Muscle of leg (tissue), 11 donors: ENCODE measurements around the gene GFOD1. TPM values are rescaled to one million over a fixed set of nuclear protein-coding genes. Genes with fewer than 3 reads are reported as not detected.
"Not testable (repeated sequence)": the region's sequence is repeated elsewhere in the genome, so short reads cannot be mapped to it uniquely, and the experiment has no call there.

Source experiments
- DNase-seq: peaks from one replicate; pipeline ENCODE4 v3.0.0; 2013
- H3K27ac ChIP-seq: one replicate; pipeline ENCODE4 v1.5.1; 2013; ENCODE audit warnings: mild to moderate bottlenecking, low read length, control low read depth
- H3K27me3 ChIP-seq: one replicate; pipeline ENCODE4 v1.6.1; 2013; ENCODE audit warnings: low read length; ENCODE audit not compliant: control insufficient read depth, insufficient read depth
- H3K36me3 ChIP-seq: one replicate; pipeline ENCODE4 v1.6.1; 2013; ENCODE audit warnings: low read length; ENCODE audit not compliant: control insufficient read depth, insufficient read depth
- H3K4me1 ChIP-seq: one replicate; pipeline ENCODE4 v1.6.1; 2013; ENCODE audit warnings: low read length; ENCODE audit not compliant: control insufficient read depth, insufficient read depth
- H3K4me3 ChIP-seq: one replicate; pipeline ENCODE4 v1.5.1; 2013; ENCODE audit warnings: low read length, control low read depth
- H3K9me3 ChIP-seq: replicated peaks from 2 replicates; pipeline ENCODE4 v1.6.1; 2013; ENCODE audit warnings: low read depth, low read length; ENCODE audit not compliant: control insufficient read depth
- WGBS: methylation state at CpG from one replicate; pipeline ENCODE4 v1.1.5; 2013; ENCODE audit warnings: missing lambda C conversion rate; ENCODE audit not compliant: insufficient coverage; 5-methylcytosine and 5-hydroxymethylcytosine counted together
- polyA plus RNA-seq, 8 donors: library from polyadenylated mRNA; unstranded; fragments of 120-200 nt; gene quantifications; one replicate each; pipeline versions ENCODE4 v1.2.1 to v1.2.3, GENCODE V29; 2013; ENCODE audit warnings: inconsistent platforms in 1 of 8, low replicate concordance in 1 of 8; ENCODE audit not compliant: insufficient read length in 8 of 8, insufficient read depth in 1 of 8
- total RNA-seq: library from RNA; stranded (reverse); fragments of 120-200 nt; gene quantifications from one replicate; pipeline ENCODE4 v1.2.4, GENCODE V29; 2013

Gene GFOD1
- total and polyA plus RNA-seq, 9 donors: 2.1 to 4.1 (median 2.6) TPM

DNA sequence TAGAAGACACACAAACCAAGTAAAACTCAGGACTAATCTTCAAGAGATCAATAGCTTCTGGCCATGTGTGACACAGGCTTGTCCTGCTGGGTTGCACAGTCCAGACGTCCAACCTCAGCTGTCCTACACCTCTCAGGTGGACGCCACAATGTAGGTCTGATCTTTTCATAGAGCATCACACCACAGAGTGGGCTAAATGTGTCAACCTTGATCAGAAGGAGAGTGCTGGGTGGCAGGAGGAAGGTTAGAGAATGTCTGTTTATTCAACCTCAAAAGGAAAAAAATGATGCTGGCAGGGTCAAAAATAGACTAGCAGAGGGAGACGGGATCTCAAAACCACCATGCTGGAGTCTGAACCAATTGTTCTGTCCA is 41.7 kb downstream of the GFOD1 start:
- Histone ChIP-seq H3K4me1 (peaks cover 16% of the 10 kb centered on the region), H3K4me3 (no peak overlapping the region), H3K36me3 (no peaks in the 10 kb centered on the region), H3K9me3 (no peaks in the 10 kb centered on the region), H3K27me3 (no peaks in the 10 kb centered on the region), H3K27ac (no peak overlapping the region)
- WGBS: no CpG with 5 or more reads among the region's 3 CpGs
- no peak for DNase-seq

DNA sequence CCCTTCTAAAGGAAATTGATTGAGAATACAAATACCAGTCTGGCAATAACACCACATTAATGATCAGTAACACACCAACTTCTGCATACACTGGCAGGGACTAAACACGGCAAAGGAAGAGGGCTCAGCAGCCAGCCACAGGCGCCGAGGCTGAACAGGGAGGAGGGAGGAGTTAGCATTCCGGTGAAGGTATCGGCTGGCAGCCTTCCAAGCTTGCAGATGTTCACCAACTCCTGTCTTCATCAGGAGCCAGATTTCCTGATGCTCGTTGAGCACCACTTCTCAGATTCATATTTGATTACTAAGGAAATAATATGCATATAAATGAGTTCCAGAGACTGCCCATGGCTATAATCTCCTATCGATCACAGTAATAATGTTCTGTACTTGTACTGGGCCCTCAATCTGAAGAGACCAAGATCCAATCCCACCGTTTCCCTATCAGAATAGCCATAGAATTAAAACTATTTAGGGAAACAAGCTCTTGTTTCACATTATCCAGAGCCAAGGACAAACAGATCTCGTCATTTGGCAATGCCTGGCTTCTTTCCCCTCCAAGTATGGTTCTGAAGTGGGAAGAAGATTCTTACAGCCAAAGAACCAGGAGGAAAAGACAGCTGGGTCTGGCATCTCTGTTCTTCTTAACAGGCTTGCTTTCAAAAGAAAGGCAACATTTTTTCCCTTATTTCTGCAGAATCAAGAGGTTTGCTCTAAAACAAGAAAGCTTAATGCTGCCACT is 42.2 kb downstream of the GFOD1 start:
- Histone ChIP-seq H3K36me3 (no peaks in the 10 kb centered on the region), H3K27ac (no peak overlapping the region), H3K4me3 (no peak overlapping the region), H3K9me3 (no peaks in the 10 kb centered on the region), H3K27me3 (no peaks in the 10 kb centered on the region), H3K4me1 (peaks cover 16% of the 10 kb centered on the region)
- WGBS: no CpG with 5 or more reads among the region's 9 CpGs
- DNase-seq: peak; percentile 62

DNA sequence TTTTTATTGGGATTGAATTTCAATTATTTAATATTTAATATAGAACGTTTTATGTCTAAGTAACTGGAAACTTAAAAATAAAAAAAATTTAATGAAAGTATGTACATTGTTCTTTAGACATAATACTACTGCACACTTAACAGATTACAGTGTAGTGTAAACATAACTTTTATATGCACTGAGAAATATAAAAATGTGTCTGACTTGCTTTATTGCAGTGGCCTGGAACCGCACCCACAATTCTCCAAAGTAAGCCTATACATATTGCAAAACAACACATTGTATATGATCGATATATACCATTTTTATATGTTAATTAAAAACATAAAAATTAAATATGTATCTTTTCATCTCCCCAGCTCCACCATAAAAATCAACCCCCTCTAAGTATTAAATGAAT is 42.8 kb downstream of the GFOD1 start:
- no peaks in the 10 kb centered on the region for H3K36me3 ChIP-seq
- no peaks in the 10 kb centered on the region for H3K9me3 ChIP-seq
- WGBS: no CpG with 5 or more reads among the region's 3 CpGs
- H3K27ac ChIP-seq: no peak overlapping the region
- no peaks in the 10 kb centered on the region for H3K27me3 ChIP-seq
- no peak overlapping the region for H3K4me3 ChIP-seq
- no peak for DNase-seq
- H3K4me1 ChIP-seq: peaks cover 16% of the 10 kb centered on the region

DNA sequence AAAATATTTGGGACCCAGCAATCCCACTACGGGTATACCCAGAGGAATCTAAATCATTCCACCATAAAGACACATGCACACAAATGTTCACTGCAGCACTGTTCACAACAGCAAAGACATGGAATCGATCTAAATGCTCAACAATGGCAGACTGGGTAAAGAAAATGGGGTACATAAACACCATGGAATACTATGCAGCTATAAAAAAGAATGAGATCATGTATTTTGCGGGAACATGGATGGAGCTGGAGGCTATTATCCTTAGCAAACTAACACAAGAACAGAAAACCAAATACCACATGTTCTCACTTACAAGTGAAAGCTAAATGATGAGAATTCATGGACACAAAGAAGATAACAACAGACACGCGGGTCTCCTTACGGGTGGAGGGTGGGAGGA is 43.4 kb downstream of the GFOD1 start:
- 80% methylated on average over 1 of the region's 6 CpGs for WGBS

DNA sequence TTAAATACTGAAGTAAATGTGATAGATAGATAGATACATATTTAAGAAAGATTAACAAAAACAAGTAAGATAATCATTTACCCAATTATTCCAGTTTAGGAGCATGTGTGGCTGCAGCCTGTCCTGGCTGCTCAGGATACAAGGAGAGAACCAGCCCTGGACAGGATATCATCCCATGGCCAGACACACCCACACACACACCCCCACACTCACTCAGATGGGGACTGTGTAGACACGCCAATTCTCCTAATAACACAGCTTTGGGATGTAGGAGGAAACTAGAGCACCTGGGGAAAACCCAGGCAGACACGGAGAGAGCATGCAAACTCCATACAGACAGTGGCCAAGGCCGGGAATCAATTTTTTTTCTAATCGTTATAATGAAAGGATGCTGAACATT is 45.6 kb downstream of the GFOD1 start:
- Histone ChIP-seq H3K36me3 (no peaks in the 10 kb centered on the region), H3K9me3 (no peaks in the 10 kb centered on the region), H3K4me1 (peaks cover 16% of the 10 kb centered on the region), H3K27me3 (no peaks in the 10 kb centered on the region), H3K4me3 (no peak overlapping the region), H3K27ac (no peak overlapping the region)
- DNase-seq: no peak
- WGBS: no CpG with 5 or more reads among the region's 4 CpGs

More for the DNA sequence above, 43.4 kb downstream of the GFOD1 start:
- H3K9me3 ChIP-seq, DNase-seq, H3K36me3 ChIP-seq, H3K27me3 ChIP-seq, H3K4me3 ChIP-seq, H3K27ac ChIP-seq: not testable (repeated sequence)
- H3K4me1 ChIP-seq: peaks cover 16% of the 10 kb centered on the region

DNA sequence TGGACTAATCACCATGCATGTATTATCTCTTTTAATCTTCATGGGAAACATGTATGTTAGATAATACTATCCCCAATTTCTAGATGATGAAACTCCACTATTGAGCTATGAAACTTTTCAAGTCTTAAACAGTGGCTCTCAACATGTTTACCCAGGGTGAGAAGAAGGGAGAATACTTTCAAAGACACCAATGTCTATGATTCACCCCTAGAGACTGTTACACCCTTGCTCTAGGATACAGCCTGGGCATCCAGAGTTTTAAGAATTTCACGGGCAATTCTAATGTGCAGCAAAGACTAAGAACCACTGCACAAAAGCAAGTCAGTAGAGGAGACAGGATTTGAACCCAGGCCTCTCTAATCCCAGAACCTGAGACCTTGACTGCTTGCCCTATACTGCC is 47.8 kb downstream of the GFOD1 start:
- DNase-seq: no peak
- WGBS: 86% methylated on average over 1 of the region's 1 CpG
- H3K9me3 ChIP-seq: no peaks in the 10 kb centered on the region
- H3K4me3 ChIP-seq: no peak overlapping the region
- peaks cover 5% of the 10 kb centered on the region for H3K4me1 ChIP-seq
- H3K36me3 ChIP-seq: no peaks in the 10 kb centered on the region
- no peaks in the 10 kb centered on the region for H3K27me3 ChIP-seq
- H3K27ac ChIP-seq: no peak overlapping the region

DNA sequence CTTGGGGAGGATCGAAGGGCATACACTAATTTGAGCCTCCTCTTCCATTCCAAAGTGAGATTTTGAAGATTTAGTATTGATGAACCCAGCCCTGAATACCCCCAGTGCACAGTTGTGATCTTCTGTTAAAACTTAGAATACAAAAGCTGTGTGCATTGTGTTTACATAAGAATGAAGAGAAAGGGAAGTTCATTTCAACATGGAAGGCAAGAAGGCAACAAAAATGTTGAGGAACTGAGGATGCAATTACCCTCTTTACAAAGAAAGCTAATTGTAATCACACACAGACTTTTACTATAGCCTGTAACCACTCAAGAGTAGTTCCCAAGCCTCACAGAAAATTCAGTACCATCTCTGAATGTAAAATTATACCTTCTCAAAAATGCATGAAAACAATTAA is 49.3 kb downstream of the GFOD1 start:
- no peaks in the 10 kb centered on the region for H3K9me3 ChIP-seq
- no peak overlapping the region for H3K4me3 ChIP-seq
- H3K27ac ChIP-seq: no peak overlapping the region
- WGBS: no CpG with 5 or more reads among the region's 1 CpG
- no peaks in the 10 kb centered on the region for H3K36me3 ChIP-seq
- no peaks in the 10 kb centered on the region for H3K27me3 ChIP-seq
- no peak for DNase-seq
- H3K4me1 ChIP-seq: peaks cover 5% of the 10 kb centered on the region

DNA sequence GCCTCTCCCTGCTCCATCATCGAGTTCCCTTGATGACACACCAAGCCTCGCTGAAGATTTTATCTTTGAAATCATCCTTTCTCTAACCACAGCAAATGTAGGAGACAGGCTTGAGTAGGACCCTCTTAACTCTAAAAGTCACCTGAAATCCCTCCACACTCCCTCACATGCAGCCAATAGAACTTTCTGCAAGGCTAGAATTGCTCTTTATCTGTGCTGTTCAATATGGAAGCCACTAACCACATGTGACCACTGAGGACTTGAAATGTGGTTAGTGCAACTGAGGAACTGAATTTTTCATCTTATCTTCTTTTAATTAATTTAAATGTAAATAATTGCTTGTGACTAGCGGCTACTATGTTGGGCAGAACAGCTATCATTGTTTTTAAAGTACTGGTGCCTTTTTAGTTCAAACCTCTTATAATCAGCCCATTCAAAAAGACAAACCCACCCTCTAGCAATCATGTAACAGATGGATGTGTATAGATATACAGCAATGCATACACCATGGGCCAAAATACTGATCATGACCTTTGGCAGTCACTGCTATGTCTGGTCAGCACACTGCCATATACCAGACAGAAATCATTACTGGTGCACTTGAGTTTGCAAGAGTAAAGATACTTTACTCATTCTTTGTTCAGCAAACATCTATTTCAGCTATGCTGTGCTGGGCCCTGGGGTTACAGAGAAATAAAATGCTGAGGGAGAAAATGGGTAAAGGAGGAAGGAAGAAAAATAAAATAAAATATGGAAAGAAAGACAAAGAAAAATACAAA is 50.0 kb downstream of the GFOD1 start:
- 68% methylated on average over 2 of the region's 3 CpGs for WGBS
- Histone ChIP-seq H3K36me3 (no peaks in the 10 kb centered on the region), H3K4me3 (no peak overlapping the region), H3K9me3 (no peaks in the 10 kb centered on the region), H3K27me3 (no peaks in the 10 kb centered on the region), H3K4me1 (peaks cover 5% of the 10 kb centered on the region), H3K27ac (no peak overlapping the region)
- DNase-seq: no peak

DNA sequence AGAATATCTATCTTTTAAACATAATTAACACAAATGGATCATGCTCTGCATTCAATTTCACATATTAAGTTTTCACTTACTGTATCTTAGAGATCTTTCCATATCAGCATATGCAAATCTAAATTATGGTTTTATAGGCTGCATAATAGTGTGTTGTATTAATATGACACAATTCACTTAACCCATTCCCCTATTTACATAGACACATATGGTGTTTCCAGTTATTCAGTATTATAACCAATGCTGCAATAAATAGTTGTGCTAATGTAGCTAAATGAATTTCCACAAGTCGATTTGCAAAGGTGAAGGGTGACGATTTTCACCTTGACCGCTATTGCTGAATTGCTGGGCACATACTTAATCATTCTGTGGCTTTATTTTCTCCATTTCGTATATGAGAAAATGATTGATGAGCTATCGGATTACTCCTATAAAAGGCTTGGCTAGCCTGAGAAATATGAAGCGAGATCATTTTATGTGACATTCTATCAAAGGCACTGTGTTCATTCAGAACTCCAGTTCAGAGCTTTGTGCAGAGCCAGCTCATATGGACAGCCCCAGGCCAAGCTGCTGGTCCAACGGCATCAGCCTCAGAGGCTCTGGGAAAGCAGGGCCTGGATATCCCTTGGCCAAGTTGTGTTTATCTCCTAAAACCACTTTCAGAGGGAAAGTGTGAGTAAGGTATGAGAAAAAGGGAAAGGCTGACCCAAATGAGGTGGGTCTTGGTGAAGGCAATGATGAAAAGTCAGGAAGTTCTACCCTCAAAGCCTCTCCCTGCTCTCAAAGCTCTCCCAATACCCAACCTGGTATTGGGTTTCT is 50.8 kb downstream of the GFOD1 start:
- Histone ChIP-seq H3K4me1 (peaks cover 3% of the 10 kb centered on the region), H3K27ac (no peak overlapping the region)
- no CpG with 5 or more reads among the region's 7 CpGs for WGBS

More for the DNA sequence above, 50.8 kb downstream of the GFOD1 start:
- Histone ChIP-seq H3K4me3 (no peak overlapping the region), H3K27me3 (no peaks in the 10 kb centered on the region), H3K9me3 (no peaks in the 10 kb centered on the region), H3K36me3 (no peaks in the 10 kb centered on the region)
- no peak for DNase-seq
